Loucy (cell line): ENCODE data around the gene PKD2L2.

Source experiments
- H2AFZ ChIP-seq: fragments of 200-600 bp; sonication (generic); 2 replicates; pipeline ENCODE4 v1.6.0; 2016; ENCODE audit warnings: antibody characterized with exemption, mild to moderate bottlenecking, low read length, moderate library complexity
- H3F3A ChIP-seq: fragments of 200-600 bp; 2 replicates; pipeline ENCODE4 v1.6.0; 2016; ENCODE audit warnings: antibody characterized with exemption, low read depth, mild to moderate bottlenecking
- H3K27me3 ChIP-seq: fragments of 200-600 bp; sonication (generic); 2 replicates; pipeline ENCODE4 v1.6.1; 2014; ENCODE audit warnings: low read length, mild to moderate bottlenecking; ENCODE audit not compliant: insufficient read depth, poor library complexity, severe bottlenecking
- H3K36me3 ChIP-seq: fragments of 200-600 bp; sonication (generic); 2 replicates; pipeline ENCODE4 v1.6.1; 2016; ENCODE audit warnings: low read length; ENCODE audit not compliant: insufficient read depth
- H3K4me1 ChIP-seq: fragments of 200-600 bp; sonication (generic); 2 replicates; pipeline ENCODE4 v1.5.1; 2014; ENCODE audit warnings: low read length, mild to moderate bottlenecking; ENCODE audit not compliant: insufficient read depth, poor library complexity, severe bottlenecking
- H3K4me2 ChIP-seq: fragments of 200-600 bp; sonication (generic); 2 replicates; pipeline ENCODE4 v1.6.0; 2014; ENCODE audit warnings: antibody characterized with exemption, low read length, low read depth, mild to moderate bottlenecking; ENCODE audit not compliant: poor library complexity, severe bottlenecking
- H3K4me3 ChIP-seq: fragments of 200-600 bp; sonication (generic); 2 replicates; pipeline ENCODE4 v1.5.1; 2014; ENCODE audit warnings: low read length, mild to moderate bottlenecking, mixed read lengths; ENCODE audit not compliant: poor library complexity, severe bottlenecking
- H3K79me2 ChIP-seq: fragments of 200-600 bp; sonication (generic); 2 replicates; pipeline ENCODE4 v1.6.1; 2014; ENCODE audit warnings: low read length; ENCODE audit not compliant: insufficient read depth
- H3K9ac ChIP-seq: fragments of 200-600 bp; sonication (generic); 2 replicates; pipeline ENCODE4 v1.6.0; 2014; ENCODE audit warnings: mild to moderate bottlenecking, low read depth, low read length, moderate library complexity; ENCODE audit not compliant: poor library complexity, severe bottlenecking
- H3K9me2 ChIP-seq: fragments of 200-600 bp; sonication (generic); replicated peaks from 2 replicates; pipeline ENCODE4 v1.6.1; 2016; ENCODE audit warnings: low read depth, low read length, mixed read lengths
- H3K9me3 ChIP-seq: fragments of 200-600 bp; sonication (generic); 2 replicates; pipeline ENCODE4 v1.6.1; 2014; ENCODE audit warnings: mild to moderate bottlenecking, antibody characterized with exemption, low read length, low read depth; ENCODE audit not compliant: insufficient read depth
- H4K20me1 ChIP-seq: fragments of 200-600 bp; sonication (generic); 2 replicates; pipeline ENCODE4 v1.6.0; 2014; ENCODE audit warnings: antibody characterized with exemption, low read length, mild to moderate bottlenecking; ENCODE audit not compliant: insufficient read depth, poor library complexity, severe bottlenecking
- EZH2phosphoT487 ChIP-seq: fragments of 200-600 bp; IDR thresholded peaks from 2 replicates; pipeline ENCODE4 v1.6.1; 2018; ENCODE audit warnings: antibody characterized with exemption, mild to moderate bottlenecking, moderate library complexity, borderline replicate concordance
- TF ChIP-seq, protein P1 (sequence below): fragments of 200-600 bp; sonication (generic); conservative IDR thresholded peaks from 2 replicates; pipeline ENCODE4 v1.5.1; 2014; ENCODE audit warnings: mild to moderate bottlenecking, antibody characterized with exemption, low read length

The PKD2L2 gene

DNA sequence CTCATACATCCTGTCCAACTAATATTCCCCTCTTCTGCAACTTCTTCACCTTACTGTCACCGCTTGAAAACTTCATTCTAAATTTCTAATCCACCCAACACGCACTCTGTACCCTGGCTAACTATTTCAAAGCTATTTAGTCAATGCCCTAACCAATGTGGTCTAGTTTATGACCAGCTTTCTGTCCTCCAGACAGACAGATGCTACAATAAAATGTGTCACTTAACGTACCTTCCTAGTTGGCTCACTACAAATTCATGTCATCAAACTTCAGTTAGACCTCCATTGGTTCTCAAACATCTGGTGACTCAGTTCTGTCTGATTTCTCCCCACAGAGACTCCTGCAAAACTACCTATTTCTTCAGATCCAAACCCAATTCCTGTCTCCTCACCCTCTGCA, 86.0 kb downstream of the PKD2L2 start:
- no peaks in the 10 kb centered on the region for H3K9me3 ChIP-seq
- no peak overlapping the region for H3K9ac ChIP-seq
- peaks cover 45% of the 10 kb centered on the region; the same call in 1 of the 2 replicates for H3K36me3 ChIP-seq
- no peaks in the 10 kb centered on the region for H4K20me1 ChIP-seq
- no peaks in the 10 kb centered on the region for H3K79me2 ChIP-seq
- H2AFZ ChIP-seq = no peak overlapping the region
- H3K27me3 ChIP-seq = no peaks in the 10 kb centered on the region
- H3F3A ChIP-seq = no peaks in the 10 kb centered on the region
- H3K4me2 ChIP-seq = no peak overlapping the region
- H3K4me1 ChIP-seq = no peaks in the 10 kb centered on the region
- TF ChIP-seq, protein P1, sequence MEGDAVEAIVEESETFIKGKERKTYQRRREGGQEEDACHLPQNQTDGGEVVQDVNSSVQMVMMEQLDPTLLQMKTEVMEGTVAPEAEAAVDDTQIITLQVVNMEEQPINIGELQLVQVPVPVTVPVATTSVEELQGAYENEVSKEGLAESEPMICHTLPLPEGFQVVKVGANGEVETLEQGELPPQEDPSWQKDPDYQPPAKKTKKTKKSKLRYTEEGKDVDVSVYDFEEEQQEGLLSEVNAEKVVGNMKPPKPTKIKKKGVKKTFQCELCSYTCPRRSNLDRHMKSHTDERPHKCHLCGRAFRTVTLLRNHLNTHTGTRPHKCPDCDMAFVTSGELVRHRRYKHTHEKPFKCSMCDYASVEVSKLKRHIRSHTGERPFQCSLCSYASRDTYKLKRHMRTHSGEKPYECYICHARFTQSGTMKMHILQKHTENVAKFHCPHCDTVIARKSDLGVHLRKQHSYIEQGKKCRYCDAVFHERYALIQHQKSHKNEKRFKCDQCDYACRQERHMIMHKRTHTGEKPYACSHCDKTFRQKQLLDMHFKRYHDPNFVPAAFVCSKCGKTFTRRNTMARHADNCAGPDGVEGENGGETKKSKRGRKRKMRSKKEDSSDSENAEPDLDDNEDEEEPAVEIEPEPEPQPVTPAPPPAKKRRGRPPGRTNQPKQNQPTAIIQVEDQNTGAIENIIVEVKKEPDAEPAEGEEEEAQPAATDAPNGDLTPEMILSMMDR = no peak
- no peak for TF ChIP-seq EZH2phosphoT487
- H3K9me2 ChIP-seq = no peaks in the 10 kb centered on the region
- no peak overlapping the region for H3K4me3 ChIP-seq

DNA sequence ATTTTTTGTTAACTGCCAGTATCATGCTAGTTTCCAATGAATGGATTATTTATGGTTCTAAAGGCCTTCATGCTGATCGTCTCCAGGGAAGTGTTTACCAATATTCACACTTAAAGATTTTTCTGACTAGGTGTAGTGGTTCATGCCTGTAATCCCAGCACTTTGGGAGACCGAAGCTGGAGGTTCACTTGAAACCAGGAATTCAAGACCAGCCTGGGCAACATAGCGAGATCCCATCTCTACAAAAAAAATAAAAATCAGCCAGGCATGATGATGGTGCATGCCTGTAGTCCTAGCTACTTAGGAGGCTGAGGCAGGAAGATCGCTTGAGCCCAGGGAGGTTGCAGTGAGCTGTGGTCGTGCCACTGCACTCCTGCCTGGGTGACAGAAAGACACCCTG, 100.2 kb downstream of the PKD2L2 start:
- Histone ChIP-seq H2AFZ (no peak overlapping the region), H3K27me3 (no peaks in the 10 kb centered on the region), H3K9ac (no peak overlapping the region), H3F3A (no peaks in the 10 kb centered on the region), H3K4me1 (no peaks in the 10 kb centered on the region), H3K9me2 (no peaks in the 10 kb centered on the region), H4K20me1 (peaks cover 46% of the 10 kb centered on the region), H3K4me2 (no peak overlapping the region), H3K36me3 (peaks cover 73% of the 10 kb centered on the region), H3K4me3 (no peak overlapping the region), H3K9me3 (no peaks in the 10 kb centered on the region), H3K79me2 (peaks cover 47% of the 10 kb centered on the region)
- TF ChIP-seq, protein P1 = no peak
